K562 (cell line): Measurements from ENCODE around the gene TRMT2B.

Experiments used
- CBX5 ChIP-seq: IDR thresholded peaks from 2 replicates; pipeline ENCODE4 v1.6.1; 2014; ENCODE audit warnings: low read depth, borderline replicate concordance
- GABPA ChIP-seq: fragments of 200-800 bp; sonication (Bioruptor generic); conservative IDR thresholded peaks from 2 replicates; pipeline ENCODE4 v1.6.1; 2016; ENCODE audit warnings: low read depth, missing genetic modification characterization, missing compliant biosample characterization
- JUN ChIP-seq, 2 experiments: sonication (generic) in 1 of 2; formaldehyde crosslinking in 1 of 2; IDR thresholded peaks; 2 replicates each; pipeline versions ENCODE4 v1.6.1 to v1.8.0; 2012 to 2022; ENCODE audit warnings: borderline replicate concordance in 2 of 2, mild to moderate bottlenecking in 2 of 2, improper control_type of control experiment in 1 of 2, low read depth in 1 of 2, low read length in 1 of 2, missing genetic modification reagents in 1 of 2
- POLR2A ChIP-seq: fragments of 450-650 bp; conservative IDR thresholded peaks from 2 replicates; pipeline ENCODE4 v1.6.1; 2016
- RAD21 ChIP-seq, 2 experiments: fragments of 250-450 bp in 1 of 2; fragments of 450-650 bp in 1 of 2; sonication (Bioruptor Pico) in 1 of 2; formaldehyde crosslinking in 1 of 2; IDR thresholded peaks in 1 of 2; conservative IDR thresholded peaks in 1 of 2; 2 replicates each; pipeline versions ENCODE4 v1.4.0 to v1.8.0; 2020 to 2022; ENCODE audit warnings: mild to moderate bottlenecking in 2 of 2, moderate library complexity in 1 of 2
- SIN3B ChIP-seq: fragments of 450-650 bp; IDR thresholded peaks from 2 replicates; pipeline ENCODE4 v1.6.1; 2017; ENCODE audit warnings: low read depth, mild to moderate bottlenecking, moderate library complexity
- SMAD4 ChIP-seq: fragments of 250-450 bp; sonication (Bioruptor Pico); conservative IDR thresholded peaks from 2 replicates; pipeline ENCODE4 v1.8.0; 2021; ENCODE audit warnings: inconsistent platforms, mild to moderate bottlenecking, moderate library complexity
- SMC3 ChIP-seq: conservative IDR thresholded peaks from 2 replicates; pipeline ENCODE4 v1.6.1; 2011; ENCODE audit warnings: low read depth, low read length, improper control_type of control experiment; ENCODE audit not compliant: insufficient read depth
- TAF1 ChIP-seq: IDR thresholded peaks from 2 replicates; pipeline ENCODE4 v1.6.1; 2011; ENCODE audit warnings: mild to moderate bottlenecking, low read length, moderate library complexity; ENCODE audit not compliant: insufficient read depth, control insufficient read depth, severe bottlenecking; ENCODE audit errors: extremely low read depth
- ZNF274 ChIP-seq: IDR thresholded peaks from 2 replicates; pipeline ENCODE4 v1.6.1; 2011; ENCODE audit warnings: low read depth, mild to moderate bottlenecking, low read length, moderate library complexity, borderline replicate concordance
- ZNF3 ChIP-seq: fragments of 250-450 bp; sonication (Bioruptor Pico); IDR thresholded peaks from 2 replicates; pipeline ENCODE4 v1.5.0; 2021; ENCODE audit warnings: mild to moderate bottlenecking, moderate library complexity
- TF ChIP-seq, protein P1 (sequence below), 3 experiments: IDR thresholded peaks in 2 of 3; conservative IDR thresholded peaks in 1 of 3; 2 replicates each; pipeline ENCODE4 v1.5.1; 2011 to 2012; ENCODE audit warnings: low read length in 3 of 3, mild to moderate bottlenecking in 3 of 3, control low read depth in 2 of 3, improper control_type of control experiment in 1 of 3, inconsistent platforms in 1 of 3, low read depth in 1 of 3, mixed read lengths in 1 of 3, moderate library complexity in 1 of 3; ENCODE audit not compliant: insufficient read depth in 2 of 3
- TF ChIP-seq, protein P2 (sequence below), 2 experiments: IDR thresholded peaks; 2 replicates each; pipeline ENCODE4 v1.6.1; 2011; ENCODE audit warnings: borderline replicate concordance in 1 of 2, control low read depth in 1 of 2, low read depth in 1 of 2, low read length in 1 of 2, mild to moderate bottlenecking in 1 of 2, mixed read lengths in 1 of 2, moderate library complexity in 1 of 2; ENCODE audit not compliant: insufficient read depth in 1 of 2, insufficient read length in 1 of 2, poor library complexity in 1 of 2, severe bottlenecking in 1 of 2; ENCODE audit errors: extremely low read depth in 1 of 2
- TF ChIP-seq, protein P3 (sequence below): sonication (generic); formaldehyde crosslinking; IDR thresholded peaks from 2 replicates; pipeline ENCODE4 v1.8.1; 2022; ENCODE audit warnings: missing genetic modification reagents

DNA sequence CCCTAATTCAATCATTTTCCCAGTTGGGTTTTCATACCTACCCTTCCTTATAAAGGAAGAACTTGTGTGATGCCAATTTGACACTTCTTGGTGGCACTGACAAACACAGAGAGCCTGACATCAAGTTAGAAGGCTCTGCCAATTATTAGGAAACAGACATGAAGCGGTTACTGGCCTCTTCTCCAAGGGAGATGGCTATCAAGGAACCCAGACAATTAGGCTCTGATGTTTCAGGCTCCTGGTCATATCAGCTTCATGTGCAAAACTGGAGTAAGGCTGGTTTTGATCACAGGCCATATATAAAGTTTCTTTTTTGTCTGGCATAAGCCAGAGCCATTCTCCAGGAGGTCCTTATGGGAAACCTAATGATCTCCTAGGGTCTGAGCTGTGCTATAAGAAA, 82.0 kb downstream of the TRMT2B start:
- TF ChIP-seq SMAD4 (CRISPR knock-in tag) (no peak), SMC3 (no peak), JUN (IDR thresholded peaks at IDR 0.05; ENCODE audit: borderline replicate concordance, low read depth, low read length) (no peak), JUN (CRISPR knock-in tag; IDR thresholded peaks at IDR 0.05; ENCODE audit: borderline replicate concordance) (no peak), CBX5 (no peak), ZNF3 (CRISPR knock-in tag) (no peak), TAF1 (no peak), GABPA (no peak), POLR2A (no peak), RAD21 (CRISPR knock-in tag; conservative IDR thresholded peaks at IDR 0.05 in 1 of 2, IDR thresholded peaks at IDR 0.05 in 1 of 2) (no peak), ZNF274 (no peak), SIN3B (no peak)
- TF ChIP-seq, protein P1, sequence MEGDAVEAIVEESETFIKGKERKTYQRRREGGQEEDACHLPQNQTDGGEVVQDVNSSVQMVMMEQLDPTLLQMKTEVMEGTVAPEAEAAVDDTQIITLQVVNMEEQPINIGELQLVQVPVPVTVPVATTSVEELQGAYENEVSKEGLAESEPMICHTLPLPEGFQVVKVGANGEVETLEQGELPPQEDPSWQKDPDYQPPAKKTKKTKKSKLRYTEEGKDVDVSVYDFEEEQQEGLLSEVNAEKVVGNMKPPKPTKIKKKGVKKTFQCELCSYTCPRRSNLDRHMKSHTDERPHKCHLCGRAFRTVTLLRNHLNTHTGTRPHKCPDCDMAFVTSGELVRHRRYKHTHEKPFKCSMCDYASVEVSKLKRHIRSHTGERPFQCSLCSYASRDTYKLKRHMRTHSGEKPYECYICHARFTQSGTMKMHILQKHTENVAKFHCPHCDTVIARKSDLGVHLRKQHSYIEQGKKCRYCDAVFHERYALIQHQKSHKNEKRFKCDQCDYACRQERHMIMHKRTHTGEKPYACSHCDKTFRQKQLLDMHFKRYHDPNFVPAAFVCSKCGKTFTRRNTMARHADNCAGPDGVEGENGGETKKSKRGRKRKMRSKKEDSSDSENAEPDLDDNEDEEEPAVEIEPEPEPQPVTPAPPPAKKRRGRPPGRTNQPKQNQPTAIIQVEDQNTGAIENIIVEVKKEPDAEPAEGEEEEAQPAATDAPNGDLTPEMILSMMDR (IDR thresholded peaks at IDR 0.05 in 2 of 3, conservative IDR thresholded peaks at IDR 0.05 in 1 of 3; ENCODE audit: insufficient read depth in 2 of 3, low read depth in 1 of 3, low read length in 3 of 3): no peak
- TF ChIP-seq, protein P2, sequence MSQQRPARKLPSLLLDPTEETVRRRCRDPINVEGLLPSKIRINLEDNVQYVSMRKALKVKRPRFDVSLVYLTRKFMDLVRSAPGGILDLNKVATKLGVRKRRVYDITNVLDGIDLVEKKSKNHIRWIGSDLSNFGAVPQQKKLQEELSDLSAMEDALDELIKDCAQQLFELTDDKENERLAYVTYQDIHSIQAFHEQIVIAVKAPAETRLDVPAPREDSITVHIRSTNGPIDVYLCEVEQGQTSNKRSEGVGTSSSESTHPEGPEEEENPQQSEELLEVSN (IDR thresholded peaks at IDR 0.05; ENCODE audit: borderline replicate concordance in 1 of 2, extremely low read depth in 1 of 2, insufficient read depth in 1 of 2, insufficient read length in 1 of 2, low read depth in 1 of 2, low read length in 1 of 2, poor library complexity in 1 of 2, severe bottlenecking in 1 of 2): no peak
- TF ChIP-seq, protein P3, sequence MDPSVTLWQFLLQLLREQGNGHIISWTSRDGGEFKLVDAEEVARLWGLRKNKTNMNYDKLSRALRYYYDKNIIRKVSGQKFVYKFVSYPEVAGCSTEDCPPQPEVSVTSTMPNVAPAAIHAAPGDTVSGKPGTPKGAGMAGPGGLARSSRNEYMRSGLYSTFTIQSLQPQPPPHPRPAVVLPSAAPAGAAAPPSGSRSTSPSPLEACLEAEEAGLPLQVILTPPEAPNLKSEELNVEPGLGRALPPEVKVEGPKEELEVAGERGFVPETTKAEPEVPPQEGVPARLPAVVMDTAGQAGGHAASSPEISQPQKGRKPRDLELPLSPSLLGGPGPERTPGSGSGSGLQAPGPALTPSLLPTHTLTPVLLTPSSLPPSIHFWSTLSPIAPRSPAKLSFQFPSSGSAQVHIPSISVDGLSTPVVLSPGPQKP: no peak
